IPS-20b (cell line): ENCODE results near the gene CBFB.

Experiments used
- H3K27ac ChIP-seq: one replicate; pipeline ENCODE4 v1.5.1; 2013; ENCODE audit warnings: low read length
- H3K27me3 ChIP-seq: 2 replicates; pipeline ENCODE4 v1.6.1; 2013; ENCODE audit warnings: mild to moderate bottlenecking, low read length, inconsistent platforms; ENCODE audit not compliant: insufficient read depth
- H3K36me3 ChIP-seq: 2 replicates; pipeline ENCODE4 v1.6.1; 2013; ENCODE audit warnings: low read depth, mild to moderate bottlenecking, inconsistent platforms, low read length, moderate library complexity; ENCODE audit not compliant: insufficient read depth
- H3K4me1 ChIP-seq: 2 replicates; pipeline ENCODE4 v1.6.1; 2013; ENCODE audit warnings: mild to moderate bottlenecking, control low read depth, inconsistent platforms, low read length, moderate library complexity; ENCODE audit not compliant: insufficient read depth
- H3K4me3 ChIP-seq: 2 replicates; pipeline ENCODE4 v1.5.1; 2013; ENCODE audit warnings: mild to moderate bottlenecking, low read length, inconsistent platforms
- H3K9ac ChIP-seq: 2 replicates; pipeline ENCODE4 v1.6.1; 2013; ENCODE audit warnings: low read depth, mild to moderate bottlenecking, inconsistent platforms, low read length, moderate library complexity
- H3K9me3 ChIP-seq: 2 replicates; pipeline ENCODE4 v1.6.1; 2013; ENCODE audit warnings: mild to moderate bottlenecking, low read depth, low read length, inconsistent platforms; ENCODE audit not compliant: insufficient read depth

The CBFB gene

DNA sequence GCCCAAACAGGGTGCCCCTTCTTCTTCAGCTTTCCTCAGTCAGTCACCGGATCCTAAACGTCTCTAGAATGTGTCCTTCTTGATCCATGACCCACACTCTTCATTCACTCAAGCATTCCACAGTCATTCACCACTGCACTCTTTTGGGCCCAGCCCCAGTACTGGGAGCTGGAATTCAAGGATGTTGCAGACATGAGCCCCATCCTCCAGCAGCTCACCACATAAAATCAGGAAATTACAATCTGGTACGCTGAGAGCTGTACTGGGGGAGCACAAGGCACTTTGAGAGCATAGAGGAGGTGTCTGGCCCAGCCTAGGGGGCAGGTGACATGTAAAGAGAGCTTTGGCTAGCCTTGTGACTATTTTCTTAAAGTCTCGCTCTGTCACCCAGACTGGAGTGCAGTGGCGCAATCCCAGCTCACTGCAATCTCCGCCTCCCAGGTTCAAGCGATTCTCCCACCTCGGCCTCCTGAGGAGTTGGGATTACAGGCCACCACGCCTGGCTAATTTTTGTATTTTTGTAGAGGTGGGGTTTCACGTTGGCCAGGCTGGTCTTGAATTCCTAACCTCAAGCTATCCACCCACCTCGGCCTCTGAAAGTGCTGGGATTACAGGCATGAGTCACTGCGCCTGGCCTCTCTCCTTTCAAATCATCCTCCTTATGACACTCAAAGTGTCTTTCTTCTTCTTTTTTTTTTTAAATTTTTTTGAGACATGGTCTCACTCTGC is 21.9 kb upstream of the CBFB start:
- Histone ChIP-seq H3K4me1 (no peaks in the 10 kb centered on the region), H3K36me3 (no peaks in the 10 kb centered on the region), H3K4me3 (no peak overlapping the region), H3K9me3 (no peaks in the 10 kb centered on the region), H3K9ac (no peak overlapping the region), H3K27ac (no peak overlapping the region), H3K27me3 (peaks cover 36% of the 10 kb centered on the region)

- Histone ChIP-seq H3K27ac (no peak overlapping the region), H3K4me3 (no peak overlapping the region), H3K27me3 (peaks cover 37% of the 10 kb centered on the region), H3K9me3 (no peaks in the 10 kb centered on the region), H3K9ac (no peak overlapping the region), H3K4me1 (no peaks in the 10 kb centered on the region), H3K36me3 (no peaks in the 10 kb centered on the region)
These were observed 19.8 kb upstream of the CBFB start for GRCh38 chr16:67009158-67009557.

GRCh38 chr16:67011274-67011673 is 17.7 kb upstream of the CBFB start:
- no peaks in the 10 kb centered on the region for H3K4me1 ChIP-seq
- no peak overlapping the region for H3K4me3 ChIP-seq
- no peak overlapping the region for H3K27ac ChIP-seq
- H3K9me3 ChIP-seq = no peaks in the 10 kb centered on the region
- H3K9ac ChIP-seq = no peak overlapping the region
- H3K27me3 ChIP-seq = peaks cover 52% of the 10 kb centered on the region
- H3K36me3 ChIP-seq = no peaks in the 10 kb centered on the region

DNA sequence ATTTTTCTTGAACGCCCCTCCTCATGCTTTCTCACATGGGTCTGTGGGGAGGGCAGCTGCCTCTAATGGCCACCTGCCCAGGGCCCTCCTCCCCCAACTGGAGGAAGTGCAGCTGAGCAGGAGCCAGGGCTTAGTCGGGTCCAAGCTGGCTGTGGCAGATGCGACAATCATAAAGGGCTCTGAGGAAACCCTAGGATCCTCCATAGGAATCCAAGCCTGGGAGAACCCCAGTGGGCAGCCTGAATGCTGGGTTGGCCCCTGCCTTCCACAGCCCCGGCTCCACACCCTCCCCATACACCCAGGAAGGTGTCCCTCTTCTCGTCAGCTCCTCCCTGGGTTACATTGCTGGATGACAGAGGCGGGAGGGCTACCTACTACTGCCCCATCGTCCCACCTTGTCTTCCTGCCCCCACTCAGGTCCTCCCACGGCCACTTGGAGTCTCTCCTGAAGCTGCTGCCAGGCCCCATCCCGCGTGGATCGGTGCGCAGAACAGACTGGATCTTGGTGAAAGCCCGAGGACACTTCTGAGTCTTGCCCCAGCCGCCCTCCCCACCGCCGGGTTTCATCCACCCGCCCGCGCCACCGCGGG is 15.6 kb upstream of the CBFB start:
- Histone ChIP-seq H3K9me3 (no peaks in the 10 kb centered on the region), H3K27ac (no peak overlapping the region), H3K4me1 (no peaks in the 10 kb centered on the region), H3K27me3 (peaks cover 58% of the 10 kb centered on the region), H3K9ac (no peak overlapping the region; the same call in 1 of the 2 replicates), H3K36me3 (no peaks in the 10 kb centered on the region), H3K4me3 (peak overlapping the region; percentile 63)

- no peaks in the 10 kb centered on the region for H3K36me3 ChIP-seq
- H3K27me3 ChIP-seq = peaks cover 58% of the 10 kb centered on the region
- H3K27ac ChIP-seq = no peak overlapping the region
- H3K9ac ChIP-seq = no peak overlapping the region; the same call in 1 of the 2 replicates
- H3K9me3 ChIP-seq = no peaks in the 10 kb centered on the region
- H3K4me1 ChIP-seq = no peaks in the 10 kb centered on the region
- H3K4me3 ChIP-seq = peak overlapping the region; percentile 63; the same call in 1 of the 2 replicates
These were observed 14.9 kb upstream of the CBFB start for GRCh38 chr16:67013823-67014633.

GRCh38 chr16:67014634-67015312 is 14.2 kb upstream of the CBFB start:
- H3K27ac ChIP-seq = no peak overlapping the region
- H3K9ac ChIP-seq = no peak overlapping the region; the same call in 1 of the 2 replicates

GRCh38 chr16:67015313-67015731 is 13.6 kb upstream of the CBFB start:
- H3K9me3 ChIP-seq = no peaks in the 10 kb centered on the region
- H3K36me3 ChIP-seq = no peaks in the 10 kb centered on the region
- H3K4me3 ChIP-seq = no peak overlapping the region
- no peaks in the 10 kb centered on the region for H3K4me1 ChIP-seq
- no peak overlapping the region for H3K27ac ChIP-seq
- H3K27me3 ChIP-seq = peaks cover 55% of the 10 kb centered on the region
- H3K9ac ChIP-seq = no peak overlapping the region

More at GRCh38 chr16:67014634-67015312, 14.2 kb upstream of the CBFB start:
- Histone ChIP-seq H3K4me1 (no peaks in the 10 kb centered on the region), H3K36me3 (no peaks in the 10 kb centered on the region), H3K4me3 (peak overlapping the region; percentile 63; the same call in 1 of the 2 replicates), H3K27me3 (peaks cover 55% of the 10 kb centered on the region), H3K9me3 (no peaks in the 10 kb centered on the region)

DNA sequence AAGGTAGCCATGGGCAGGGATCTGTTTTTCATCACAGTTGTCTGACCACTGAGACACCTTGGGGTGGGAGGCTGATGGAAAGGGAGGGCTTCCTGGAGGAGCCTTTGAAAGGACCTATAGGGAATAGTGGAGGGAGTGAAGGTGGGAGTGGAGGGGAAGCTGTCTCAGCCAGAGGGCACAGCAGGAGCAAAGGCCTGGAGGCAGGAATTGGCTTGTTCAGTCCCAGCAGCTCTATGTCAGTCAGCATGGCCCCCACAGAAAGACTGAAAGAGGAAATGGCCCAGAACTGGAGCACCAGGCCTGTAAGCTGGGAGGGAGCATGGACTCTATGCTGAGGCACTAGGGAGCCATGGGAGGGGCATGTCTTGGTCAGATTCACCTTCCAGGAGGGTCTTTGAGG is 12.8 kb upstream of the CBFB start:
- Histone ChIP-seq H3K4me1 (no peaks in the 10 kb centered on the region), H3K4me3 (no peak overlapping the region), H3K27ac (no peak overlapping the region), H3K9ac (no peak overlapping the region), H3K27me3 (peaks cover 53% of the 10 kb centered on the region), H3K9me3 (no peaks in the 10 kb centered on the region), H3K36me3 (no peaks in the 10 kb centered on the region)

- Histone ChIP-seq H3K4me1 (no peaks in the 10 kb centered on the region), H3K9ac (no peak overlapping the region), H3K27ac (no peak overlapping the region), H3K27me3 (peaks cover 47% of the 10 kb centered on the region), H3K36me3 (no peaks in the 10 kb centered on the region), H3K9me3 (no peaks in the 10 kb centered on the region), H3K4me3 (no peak overlapping the region)
These were observed 12.1 kb upstream of the CBFB start for GRCh38 chr16:67016681-67017420.

DNA sequence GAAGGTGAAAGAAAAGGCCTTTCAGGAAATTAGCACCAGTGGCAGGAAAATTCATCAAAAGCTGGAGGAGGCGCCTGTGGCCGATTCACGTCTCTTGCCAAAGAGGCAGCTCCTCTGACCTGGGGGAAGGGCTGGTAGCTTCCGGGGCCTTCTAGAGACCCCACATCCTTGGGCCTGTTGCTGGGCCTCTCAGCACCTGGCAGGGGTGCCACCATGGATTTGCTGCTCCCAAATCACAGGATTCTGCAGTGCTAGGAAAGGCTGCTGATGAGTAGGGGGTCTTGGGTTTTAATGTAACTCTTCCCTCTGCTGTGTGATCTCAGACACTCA is 11.6 kb upstream of the CBFB start:
- H3K27me3 ChIP-seq = peaks cover 44% of the 10 kb centered on the region
- no peak overlapping the region for H3K9ac ChIP-seq
- H3K4me1 ChIP-seq = no peaks in the 10 kb centered on the region
- no peak overlapping the region for H3K4me3 ChIP-seq
- H3K36me3 ChIP-seq = no peaks in the 10 kb centered on the region
- H3K27ac ChIP-seq = no peak overlapping the region
- no peaks in the 10 kb centered on the region for H3K9me3 ChIP-seq
